HG03520 (cell line): ENCODE results near the gene DAPK2.
"Not testable (repeated sequence)": the region's sequence is repeated elsewhere in the genome, so short reads cannot be mapped to it uniquely, and the experiment has no call there.

ENCODE experiments used
- ATAC-seq: cut with Tn5 transposase; IDR thresholded peaks from one replicate; pipeline ENCODE4 v1.9.1; 2021; ENCODE audit warnings: mild to moderate bottlenecking, moderate library complexity; ENCODE audit not compliant: unreplicated experiment

Gene DAPK2

DNA sequence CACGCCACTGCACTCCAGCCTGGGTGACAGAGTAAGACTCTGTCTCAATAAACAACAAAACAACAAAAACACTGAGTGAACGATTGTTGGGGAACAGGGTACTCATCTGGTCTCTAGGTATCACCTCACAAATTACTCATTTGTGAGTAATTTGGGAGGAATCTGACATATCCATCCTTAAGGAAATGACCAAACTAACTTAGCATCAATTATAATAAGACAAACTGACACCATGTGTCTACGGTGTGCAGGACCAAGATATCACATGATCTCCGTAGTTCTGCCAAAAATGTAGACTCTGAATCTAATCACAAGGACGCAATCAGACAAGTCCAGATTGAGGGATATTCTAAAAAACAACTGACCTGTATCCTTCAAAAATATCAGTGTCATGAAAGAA, 12.0 kb upstream of the DAPK2 start:
- ATAC-seq = no peak

DNA sequence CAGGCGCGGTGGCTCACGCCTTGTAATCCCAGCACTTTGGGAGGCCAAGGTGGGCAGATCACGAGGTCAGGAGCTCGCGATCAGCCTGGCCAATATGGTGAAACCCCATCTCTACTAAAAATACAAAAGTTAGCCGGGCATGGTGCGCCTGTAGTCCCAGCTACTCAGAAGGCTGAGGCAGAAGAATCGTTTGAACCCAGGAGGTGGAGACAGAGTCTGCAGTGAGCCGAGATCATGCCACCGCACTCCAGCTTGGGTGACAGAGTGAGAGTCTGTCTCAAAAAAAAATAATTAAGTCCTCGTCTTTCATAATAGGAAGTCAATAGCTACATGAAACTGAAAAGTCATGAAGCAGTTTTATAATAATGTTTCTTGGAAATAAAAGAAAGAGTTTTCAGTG, 7.4 kb upstream of the DAPK2 start:
- not testable (repeated sequence) for ATAC-seq

DNA sequence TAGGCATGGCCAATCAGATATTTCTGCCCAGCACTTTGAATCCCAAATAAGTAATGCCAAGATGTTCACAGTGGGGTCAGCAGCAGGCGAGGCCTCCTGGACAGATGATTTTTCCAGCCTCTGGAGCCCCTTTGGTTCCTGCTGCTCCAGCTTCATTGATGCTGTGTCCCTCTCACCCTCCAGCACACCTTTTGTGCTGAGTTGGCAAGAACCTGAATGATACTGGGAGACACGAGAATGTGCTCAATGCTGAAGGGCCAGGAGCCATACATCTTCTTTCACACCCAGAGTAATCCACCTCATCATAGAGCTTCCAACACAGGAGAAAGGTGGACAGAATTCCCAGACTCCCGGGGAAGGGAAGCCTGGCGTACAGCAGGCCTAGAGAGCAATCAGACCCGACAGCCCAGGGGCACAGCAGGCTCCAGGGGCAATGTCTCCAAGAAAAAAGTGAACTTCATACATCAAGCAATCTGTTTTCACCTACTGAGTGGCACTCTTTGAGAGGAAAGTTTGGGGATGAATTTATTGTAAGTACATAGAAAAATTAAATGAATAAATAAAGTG, 6.7 kb upstream of the DAPK2 start:
- ATAC-seq = no peak

DNA sequence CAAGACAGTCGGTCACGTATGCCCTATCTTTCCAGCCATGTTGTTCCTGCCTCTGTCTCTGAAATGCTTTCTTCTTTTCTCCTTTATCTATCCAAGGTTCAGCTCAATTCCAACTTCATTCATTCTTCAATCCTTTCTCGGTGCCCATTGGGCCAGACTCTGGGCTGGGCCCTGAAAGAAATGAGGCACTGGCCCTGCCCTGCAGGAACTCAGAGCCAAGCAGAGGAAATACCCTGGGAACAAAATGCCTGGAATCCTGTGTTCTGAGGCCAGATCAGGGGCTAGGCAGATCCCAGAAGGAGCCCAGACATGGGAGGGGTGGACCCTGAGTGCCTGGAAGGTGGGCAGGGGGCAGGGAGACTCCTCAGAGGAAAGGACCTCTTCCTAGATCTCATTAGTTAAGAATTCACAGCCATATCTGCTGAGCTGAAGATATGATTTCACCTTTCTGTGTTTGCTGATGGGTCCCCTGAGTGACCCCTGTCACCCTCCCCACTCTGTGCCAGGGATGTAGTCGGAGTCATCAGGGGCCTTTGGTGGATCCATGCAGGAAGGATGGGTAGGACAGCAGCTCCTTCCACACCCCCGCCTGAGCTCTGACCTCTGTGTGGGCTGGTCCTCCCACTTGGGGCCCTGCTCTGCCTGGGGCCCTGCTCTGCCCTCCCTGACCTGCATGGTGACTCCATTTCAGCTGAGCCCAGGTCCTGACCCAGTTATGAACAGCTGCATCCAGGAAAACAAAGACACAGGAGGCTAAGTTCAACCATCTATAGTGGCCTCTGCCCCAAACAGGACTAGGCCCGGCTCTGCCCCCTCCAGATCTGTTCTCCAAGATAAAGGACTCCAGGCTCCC, 5.3 kb upstream of the DAPK2 start:
- no peak for ATAC-seq

DNA sequence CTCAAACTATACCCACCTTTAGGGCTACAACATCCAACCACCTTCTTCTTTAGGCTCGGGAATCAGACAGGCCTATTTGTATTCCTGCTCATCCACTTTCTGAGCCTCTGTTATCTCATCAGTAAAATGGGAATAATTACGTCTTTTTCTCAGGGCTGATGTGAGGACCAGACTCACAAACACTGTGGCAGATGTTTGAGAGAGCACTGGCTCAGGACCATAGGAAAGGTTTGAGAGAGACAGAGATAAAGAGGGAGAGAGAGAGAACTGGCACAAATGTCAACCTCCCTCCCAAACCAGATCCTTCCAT, 4.8 kb upstream of the DAPK2 start:
- ATAC-seq = no peak

DNA sequence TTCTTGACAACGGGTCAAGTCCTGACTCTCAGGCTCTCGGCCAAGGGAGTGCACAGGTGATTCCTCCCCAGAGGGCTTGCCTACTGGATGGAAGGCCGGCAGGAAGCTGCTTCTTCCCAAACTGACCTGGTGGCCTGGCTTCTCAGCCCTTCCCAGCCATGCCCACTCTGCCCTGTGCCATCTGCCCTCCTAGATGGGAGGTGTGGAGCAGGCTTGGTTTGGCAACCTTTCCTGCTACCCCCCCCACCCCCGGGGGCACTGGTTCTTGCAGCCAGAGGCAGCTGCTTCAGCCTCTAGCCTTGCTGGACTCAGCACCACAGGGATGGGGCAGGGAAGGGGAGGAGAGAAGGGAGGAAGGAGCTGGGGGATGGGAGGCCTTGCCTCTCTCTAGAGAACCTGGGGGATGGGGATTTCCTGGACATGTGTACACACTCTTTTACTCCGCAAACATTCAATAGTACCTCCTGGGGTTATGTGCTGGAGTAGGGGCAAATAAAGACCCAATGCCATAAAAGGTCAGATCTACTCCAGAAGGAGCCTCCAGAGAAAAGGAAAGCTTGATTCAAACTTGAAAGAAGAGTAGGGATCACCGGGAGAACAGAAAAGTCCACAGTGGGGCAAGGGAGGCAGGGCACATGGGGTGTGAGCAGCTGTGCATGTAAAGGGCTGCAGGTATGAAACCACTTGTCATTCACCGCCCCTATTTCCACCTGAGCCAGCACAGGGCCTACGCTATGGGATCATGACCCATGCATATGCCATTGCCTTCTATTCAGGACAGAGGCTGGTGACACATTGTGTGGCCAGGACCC, 4.2 kb upstream of the DAPK2 start:
- no peak for ATAC-seq

DNA sequence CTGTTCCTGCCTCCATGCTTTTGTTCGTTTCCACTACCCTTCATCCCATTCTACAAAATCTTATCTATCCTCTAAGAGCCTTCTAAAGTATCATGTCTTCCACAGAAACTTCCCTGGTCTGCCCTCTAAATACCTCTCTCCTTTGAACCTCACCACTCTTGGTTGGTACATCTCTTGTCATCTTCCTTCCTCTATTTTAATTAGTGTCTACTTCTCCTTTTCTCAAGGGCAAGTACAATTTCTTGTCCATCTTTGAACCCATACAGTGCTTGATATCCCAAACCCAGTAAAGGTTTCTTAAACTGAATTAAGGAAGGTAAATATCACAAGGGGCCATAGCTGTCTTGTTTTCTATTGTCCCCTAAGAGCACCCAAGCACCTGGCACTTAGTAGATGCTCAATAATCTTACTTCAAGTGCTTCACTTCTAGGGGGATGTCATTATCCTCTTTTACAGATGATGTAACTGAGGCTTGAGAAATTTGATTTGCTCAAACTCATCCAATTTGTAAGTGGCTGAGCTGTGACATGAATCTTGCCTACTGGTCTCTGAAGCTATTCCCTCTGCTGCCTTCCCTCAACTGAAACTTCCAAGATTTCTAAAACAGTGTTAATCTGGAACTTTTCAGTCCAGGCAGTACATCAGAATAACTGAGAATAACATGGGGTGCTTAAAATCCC, 2.6 kb upstream of the DAPK2 start:
- ATAC-seq = no peak

DNA sequence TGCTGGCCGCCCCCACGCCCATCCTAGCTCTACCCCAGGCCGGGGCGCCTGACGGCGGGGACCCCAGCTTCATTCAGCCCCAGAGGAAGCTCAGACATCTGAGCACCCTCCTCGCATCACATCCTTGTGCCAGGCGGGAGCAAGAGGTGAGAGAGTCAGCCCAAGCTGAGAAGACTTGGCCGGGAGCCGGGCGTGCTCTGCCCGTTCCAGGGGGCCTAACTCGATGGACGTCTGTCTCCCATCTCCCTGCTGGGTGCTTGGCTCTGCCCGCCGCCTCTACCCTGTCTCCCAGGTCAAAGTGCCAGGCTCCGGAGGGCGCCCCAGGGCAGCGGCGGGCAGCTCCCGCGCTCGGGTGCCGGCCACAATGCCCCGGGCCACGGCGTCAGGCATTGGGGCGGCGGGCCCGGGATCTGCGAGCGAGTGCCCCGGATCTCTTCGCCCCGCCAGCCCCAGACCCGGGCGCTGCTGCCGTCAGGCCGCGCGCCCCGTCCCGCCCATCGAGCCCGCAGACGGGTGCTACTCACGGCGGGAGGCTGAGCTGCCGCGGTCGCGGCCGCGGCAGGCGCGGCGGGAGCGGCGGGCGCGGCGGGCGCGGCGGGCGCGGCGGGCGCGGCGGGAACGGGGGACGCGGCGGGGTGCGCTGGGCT, 388 bp downstream of the DAPK2 start:
- ATAC-seq = no peak

DNA sequence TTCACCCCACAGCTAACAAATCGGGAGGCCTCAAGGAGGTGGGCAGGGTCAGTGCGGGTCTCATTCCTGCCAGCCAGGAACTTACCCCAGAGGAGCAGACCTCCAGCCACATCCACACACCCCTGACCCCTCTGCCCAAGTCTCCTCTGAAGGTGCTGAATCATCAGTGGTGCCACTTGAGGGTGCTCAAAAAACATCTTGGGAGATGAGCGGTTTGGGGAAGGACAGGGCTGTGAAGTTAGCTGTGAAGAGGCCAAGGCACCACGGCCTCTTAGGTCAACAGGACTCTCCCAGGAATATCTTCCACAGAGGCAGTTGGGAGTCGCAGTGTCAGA, 1.2 kb downstream of the DAPK2 start:
- ATAC-seq = no peak

DNA sequence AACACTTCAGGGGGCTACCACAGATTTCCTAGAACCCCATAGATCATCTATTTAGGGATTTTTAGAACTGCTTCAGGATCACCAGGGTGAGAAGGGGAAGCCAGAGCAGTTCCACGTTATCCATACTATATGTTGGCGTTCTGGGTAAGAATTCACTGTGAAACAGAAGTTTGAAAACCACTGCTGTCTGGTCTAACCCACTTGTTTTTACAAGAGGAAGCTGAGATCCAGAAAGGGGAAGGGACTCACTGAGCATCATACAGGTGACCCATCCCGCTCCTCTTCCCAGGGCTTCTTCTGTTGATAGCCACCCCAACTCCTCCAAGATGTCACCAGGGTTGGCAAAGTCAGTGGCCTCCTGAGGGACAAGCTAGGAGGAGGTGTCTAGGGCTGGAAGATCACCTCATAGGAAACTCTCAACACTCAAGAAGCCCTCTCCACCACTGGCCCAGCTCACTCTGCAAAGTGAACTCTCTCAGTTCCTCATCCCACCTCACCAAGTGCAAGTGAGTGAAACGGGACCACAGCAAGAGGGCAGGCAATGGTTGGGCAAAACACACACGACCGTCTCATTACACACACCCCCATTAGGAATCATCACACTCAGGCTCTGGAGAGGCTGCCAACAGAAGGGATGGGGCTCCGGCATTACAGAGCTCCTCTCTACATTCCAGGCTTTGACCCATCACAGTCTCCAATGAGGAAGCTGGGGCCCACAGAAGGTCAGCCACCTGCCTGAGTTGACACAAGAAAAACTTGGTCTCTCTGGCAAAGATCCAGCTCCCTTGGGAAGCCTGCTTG, 1.8 kb downstream of the DAPK2 start:
- ATAC-seq = peak; percentile 52

DNA sequence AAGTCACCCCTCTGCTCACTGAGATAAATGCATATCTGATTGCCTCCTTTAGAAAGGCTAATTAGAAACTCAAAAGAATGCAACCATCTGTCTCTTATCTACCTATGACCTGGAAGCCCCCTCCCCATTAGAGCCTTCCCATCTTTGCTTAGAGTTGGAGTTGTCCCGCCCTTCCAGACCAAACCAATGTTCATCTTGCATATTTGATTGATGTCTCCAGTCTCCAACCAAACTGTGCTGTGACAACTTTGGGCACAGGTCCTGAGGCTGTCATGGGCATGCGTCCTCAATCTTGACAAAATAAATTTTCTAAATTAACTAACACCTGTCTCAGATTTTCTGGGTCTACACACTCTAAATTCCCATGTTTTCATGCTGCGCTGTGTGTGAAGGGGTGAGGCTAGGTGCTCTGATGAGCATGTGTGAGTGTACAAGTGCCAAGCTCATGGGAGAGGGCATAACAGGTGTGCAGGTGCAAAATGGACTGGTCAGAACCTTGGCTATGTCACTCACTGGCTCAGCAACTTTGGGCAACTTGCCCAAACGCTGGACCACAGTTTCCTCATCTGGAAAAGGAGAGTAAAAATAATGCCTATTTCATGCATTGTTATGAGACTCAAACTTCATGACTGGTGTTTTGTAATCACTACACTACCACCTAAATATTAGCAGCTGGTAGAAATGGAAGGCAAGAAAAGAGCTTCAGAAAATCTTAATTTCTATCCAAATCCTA, 7.2 kb downstream of the DAPK2 start:
- no peak for ATAC-seq

DNA sequence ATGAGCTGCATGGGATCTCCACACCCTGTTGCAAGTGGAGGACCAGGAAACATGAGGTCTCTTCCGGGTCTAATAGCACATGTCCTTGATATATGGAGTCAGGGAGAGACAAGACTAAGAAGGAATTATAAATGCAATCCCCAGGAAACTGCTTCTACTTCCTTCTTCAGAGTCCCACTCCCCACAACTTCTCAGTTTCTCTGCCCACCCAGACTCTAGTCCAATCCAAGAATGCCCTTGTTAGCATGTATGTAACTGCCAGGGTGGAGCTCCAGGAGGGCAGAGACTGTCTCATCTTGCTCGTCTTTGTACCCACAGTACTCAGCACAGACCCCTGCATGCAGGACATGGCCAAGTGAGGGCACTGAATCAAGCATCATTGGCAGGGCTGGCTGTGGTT, 8.3 kb downstream of the DAPK2 start:
- ATAC-seq = no peak

DNA sequence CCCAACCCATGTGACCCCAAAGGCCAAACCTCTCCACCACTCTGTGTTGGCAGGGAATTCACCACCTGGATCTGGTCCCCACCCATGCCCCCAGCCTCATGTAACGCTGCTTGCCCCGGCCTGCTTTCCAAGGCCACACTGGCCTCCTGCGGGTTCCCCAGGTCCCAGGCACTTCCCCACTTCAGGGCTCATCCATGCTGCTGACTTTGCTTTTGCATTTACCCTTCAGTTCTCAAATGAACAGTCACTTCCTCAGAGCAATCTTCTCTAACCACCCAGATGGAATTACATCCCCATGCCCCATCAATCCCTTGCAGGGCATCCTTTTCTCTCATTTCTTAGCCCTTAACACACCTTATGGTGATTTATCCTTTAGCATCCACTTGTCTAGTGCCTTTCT, 9.2 kb downstream of the DAPK2 start:
- ATAC-seq = no peak

DNA sequence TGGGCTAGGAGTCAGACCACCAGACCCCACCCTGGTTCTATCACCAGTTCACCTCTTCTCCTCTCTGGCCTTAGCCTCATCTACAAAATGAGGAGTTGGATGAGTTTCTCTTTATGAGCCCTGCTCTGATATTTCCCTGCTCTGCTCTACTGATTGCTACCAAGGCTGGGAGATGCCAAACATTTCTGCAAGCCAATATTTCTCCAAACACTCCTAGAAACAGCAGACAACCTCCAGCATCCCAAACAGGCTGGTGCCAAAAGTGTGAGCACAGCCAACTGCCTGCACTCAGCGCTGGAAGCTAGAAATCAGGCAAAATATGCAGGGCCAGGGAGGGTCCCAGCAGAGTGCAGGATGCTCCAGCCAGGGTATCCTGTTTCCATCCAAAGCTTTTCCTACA, 10.8 kb downstream of the DAPK2 start:
- ATAC-seq = no peak

DNA sequence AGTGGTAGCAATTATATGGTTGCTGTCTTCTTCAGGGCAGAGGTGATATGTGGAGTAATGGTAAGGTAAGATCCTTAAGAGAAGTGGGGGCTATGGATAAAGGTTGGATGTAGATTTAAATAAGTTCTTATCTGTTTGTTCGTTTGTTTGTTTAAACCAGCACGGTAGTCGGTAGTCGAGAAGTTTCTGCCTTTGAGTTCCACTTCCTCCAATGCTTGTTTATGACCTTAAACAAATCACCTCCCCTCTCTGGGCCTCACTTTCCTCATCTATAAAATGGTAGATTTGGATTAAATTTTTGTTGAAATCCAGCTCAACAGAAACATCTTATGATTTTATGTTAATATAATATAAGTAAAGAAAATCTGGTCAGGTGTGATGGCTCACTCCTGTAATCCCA, 11.8 kb downstream of the DAPK2 start:
- ATAC-seq = no peak

DNA sequence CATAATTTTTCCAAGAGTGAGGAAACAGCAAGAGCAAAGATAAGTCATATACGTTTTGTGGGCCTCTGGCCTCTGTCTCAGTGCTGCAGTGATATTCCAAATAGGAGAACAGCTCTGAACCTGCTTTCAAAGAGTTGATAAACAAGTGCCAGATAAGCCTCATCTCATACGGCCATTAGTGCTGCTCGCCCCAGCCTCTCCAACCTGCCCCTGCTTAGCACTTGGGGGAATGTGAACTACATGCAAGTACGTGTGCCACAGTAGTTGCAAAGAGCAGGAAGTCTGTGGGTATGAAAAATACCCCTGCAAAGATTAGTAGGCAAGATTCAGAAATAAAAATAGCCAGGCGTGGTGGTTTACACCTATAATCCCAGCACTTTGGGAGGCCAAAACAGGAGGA, 14.0 kb downstream of the DAPK2 start:
- no peak for ATAC-seq

DNA sequence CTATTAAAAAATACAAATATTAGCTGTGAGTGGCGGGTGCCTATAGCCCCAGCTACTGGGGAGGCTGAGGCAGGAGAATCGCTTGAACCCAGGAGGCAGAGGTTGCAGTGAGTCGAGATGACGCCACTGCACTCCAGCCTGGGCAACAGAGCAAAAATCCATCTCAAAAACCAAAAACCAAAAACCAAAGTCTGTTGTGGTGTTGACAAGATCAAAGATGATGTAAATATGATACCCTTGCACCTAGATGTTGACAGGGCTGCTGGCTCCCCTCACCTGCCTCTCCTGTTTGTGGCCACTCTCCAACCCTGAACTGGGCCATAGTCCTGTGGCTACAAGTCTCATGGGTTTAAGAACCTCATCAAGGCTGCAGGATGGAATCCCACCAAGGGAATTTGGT, 16.2 kb downstream of the DAPK2 start:
- no peak for ATAC-seq

DNA sequence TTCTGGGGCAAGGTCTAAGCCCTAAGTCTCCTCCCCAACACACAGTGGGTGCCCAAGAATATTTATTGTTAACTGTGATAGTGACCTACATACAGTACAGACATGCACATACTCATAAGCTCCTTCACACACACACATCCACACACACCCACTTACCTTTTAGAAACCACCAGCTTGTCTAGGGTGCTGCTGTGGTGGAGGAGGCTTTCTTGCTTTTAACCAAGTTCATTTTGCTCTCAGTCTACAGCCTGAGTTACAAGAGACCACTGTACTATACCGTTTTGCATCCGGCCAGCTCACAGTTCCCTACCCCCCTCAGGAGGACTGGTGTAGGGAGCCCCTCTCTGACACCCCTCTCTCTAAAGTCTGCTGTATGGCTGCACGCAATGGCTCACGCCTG, 16.7 kb downstream of the DAPK2 start:
- ATAC-seq = no peak

DNA sequence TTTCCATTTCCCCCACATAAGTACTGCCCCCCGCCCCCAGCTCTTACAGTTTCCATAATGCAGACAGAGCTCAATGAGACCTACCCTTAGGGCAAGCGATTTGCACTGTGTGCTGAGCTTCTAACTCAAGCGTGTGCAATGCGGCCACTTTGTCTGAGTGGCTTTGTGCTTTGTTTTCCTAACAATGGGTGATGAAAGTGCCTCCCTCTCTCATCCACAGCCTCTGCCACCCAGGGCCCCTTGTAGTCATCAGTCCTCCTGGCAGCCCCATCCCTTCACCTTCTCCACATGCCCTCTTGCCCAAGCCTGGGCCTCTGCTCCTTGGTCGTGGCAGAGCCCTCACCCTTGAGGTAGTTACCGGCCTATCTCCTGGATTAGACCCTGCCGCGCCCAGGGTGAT, 17.2 kb downstream of the DAPK2 start:
- no peak for ATAC-seq

DNA sequence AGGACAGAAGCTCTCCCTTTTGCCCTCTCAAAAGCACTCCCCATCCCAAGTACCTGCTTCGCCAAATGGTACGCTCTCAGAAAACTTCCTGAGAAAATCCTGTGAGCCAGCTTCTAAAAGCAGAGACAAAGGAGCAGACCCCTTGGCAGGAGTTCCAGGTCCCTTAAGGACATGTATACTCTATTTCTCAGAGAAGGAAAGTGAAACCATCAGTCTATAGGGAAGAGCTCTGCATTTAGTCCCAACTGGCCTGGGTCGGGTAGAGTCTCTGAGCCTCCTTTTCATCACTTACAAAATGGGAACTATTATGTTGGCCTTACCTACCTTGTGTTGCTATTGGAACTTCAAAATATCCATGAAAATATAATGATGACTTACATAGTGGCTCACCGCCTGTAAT, 19.7 kb downstream of the DAPK2 start:
- no peak for ATAC-seq
